Lung (tissue), 12 donors: ENCODE measurements around the gene PTGR2. TPM values are rescaled to one million over a fixed set of nuclear protein-coding genes. Genes with fewer than 3 reads are reported as not detected.

Experiments used
- ATAC-seq: fragments of 200-7000 bp; cut with Tn5 transposase; one replicate; pipeline ENCODE4 v1.9.1; 2020; ENCODE audit warnings: moderate number of reproducible peaks; ENCODE audit not compliant: insufficient read depth, low FRiP score
- DNase-seq, 3 donors: peaks; one replicate each; pipeline ENCODE4 v3.0.0-alpha.2; 2013 to 2017
- H3K27ac ChIP-seq, 2 donors: one replicate each; pipeline ENCODE4 v1.5.1; 2013; ENCODE audit warnings: mild to moderate bottlenecking in 2 of 2, moderate library complexity in 2 of 2, control low read depth in 1 of 2, inconsistent platforms in 1 of 2, low read depth in 1 of 2, low read length in 1 of 2
- H3K27me3 ChIP-seq, 3 donors: one replicate each; pipeline ENCODE4 v1.5.1; 2013; ENCODE audit warnings: low read length in 2 of 3; ENCODE audit not compliant: control insufficient read depth in 3 of 3, insufficient read depth in 3 of 3
- H3K36me3 ChIP-seq, 4 donors: one replicate each; pipeline ENCODE4 v1.5.1; 2013; ENCODE audit warnings: low read length in 4 of 4, mild to moderate bottlenecking in 1 of 4, moderate library complexity in 1 of 4; ENCODE audit not compliant: control insufficient read depth in 4 of 4, insufficient read depth in 4 of 4
- H3K4me1 ChIP-seq, 5 donors: one replicate each; pipeline ENCODE4 v1.5.1; 2013; ENCODE audit warnings: low read length in 5 of 5, mild to moderate bottlenecking in 2 of 5, moderate library complexity in 1 of 5; ENCODE audit not compliant: control insufficient read depth in 5 of 5, insufficient read depth in 5 of 5
- H3K4me3 ChIP-seq: one replicate; pipeline ENCODE4 v1.5.1; 2013; ENCODE audit warnings: mild to moderate bottlenecking, control low read depth, moderate library complexity
- H3K9ac ChIP-seq, 2 donors: one replicate each; pipeline ENCODE4 v1.5.1; 2013; ENCODE audit warnings: low read length in 2 of 2, control low read depth in 1 of 2; ENCODE audit not compliant: insufficient read depth in 1 of 2
- H3K9me3 ChIP-seq, 4 donors: one replicate each; pipeline ENCODE4 v1.5.1; 2013; ENCODE audit warnings: low read length in 3 of 4, mild to moderate bottlenecking in 1 of 4, moderate library complexity in 1 of 4; ENCODE audit not compliant: control insufficient read depth in 4 of 4, insufficient read depth in 3 of 4
- WGBS, 2 donors: extraction: QIAGEN DNeasy Blood & Tissue Kit; methylation state at CpG; one replicate each; pipeline ENCODE4 v1.1.7; 2013; 5-methylcytosine and 5-hydroxymethylcytosine counted together
- polyA plus RNA-seq, 2 donors: library from polyadenylated mRNA; stranded (reverse); fragments of 200-250 nt; gene quantifications; one replicate each; pipeline ENCODE4 v1.2.1, GENCODE V29; 2013
- total RNA-seq, 2 donors: library from RNA; depleted of rRNA in 1 of 2; stranded (reverse); fragments of >200 nt in 1 of 2; gene quantifications; one replicate each; pipeline ENCODE4 v1.2.1, GENCODE V29; 2014 to 2021
- TF ChIP-seq, protein P1 (sequence below): IDR thresholded peaks from 2 replicates; pipeline ENCODE4 v1.5.1; 2012; ENCODE audit warnings: mild to moderate bottlenecking; ENCODE audit errors: control extremely low read depth, extremely low read depth
- donor health status: control.
- donor health status: control.
- donor health status: Bipolar disorder and iron deficiency.
- donor health status: healthy.
- donor health status: DM: yes; HTN: yes; CAD: no.

PTGR2 gene
- total and polyA plus RNA-seq, 4 donors = 5.7 to 13.9 (median 9.6) TPM

- ATAC-seq (peak; percentile 48), DNase-seq (no peak)
- no peaks in the 10 kb centered on the region for H3K27me3 ChIP-seq
- no peaks in the 10 kb centered on the region for H3K9me3 ChIP-seq
- TF ChIP-seq, protein P1, sequence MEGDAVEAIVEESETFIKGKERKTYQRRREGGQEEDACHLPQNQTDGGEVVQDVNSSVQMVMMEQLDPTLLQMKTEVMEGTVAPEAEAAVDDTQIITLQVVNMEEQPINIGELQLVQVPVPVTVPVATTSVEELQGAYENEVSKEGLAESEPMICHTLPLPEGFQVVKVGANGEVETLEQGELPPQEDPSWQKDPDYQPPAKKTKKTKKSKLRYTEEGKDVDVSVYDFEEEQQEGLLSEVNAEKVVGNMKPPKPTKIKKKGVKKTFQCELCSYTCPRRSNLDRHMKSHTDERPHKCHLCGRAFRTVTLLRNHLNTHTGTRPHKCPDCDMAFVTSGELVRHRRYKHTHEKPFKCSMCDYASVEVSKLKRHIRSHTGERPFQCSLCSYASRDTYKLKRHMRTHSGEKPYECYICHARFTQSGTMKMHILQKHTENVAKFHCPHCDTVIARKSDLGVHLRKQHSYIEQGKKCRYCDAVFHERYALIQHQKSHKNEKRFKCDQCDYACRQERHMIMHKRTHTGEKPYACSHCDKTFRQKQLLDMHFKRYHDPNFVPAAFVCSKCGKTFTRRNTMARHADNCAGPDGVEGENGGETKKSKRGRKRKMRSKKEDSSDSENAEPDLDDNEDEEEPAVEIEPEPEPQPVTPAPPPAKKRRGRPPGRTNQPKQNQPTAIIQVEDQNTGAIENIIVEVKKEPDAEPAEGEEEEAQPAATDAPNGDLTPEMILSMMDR = no peak
- no peak overlapping the region for H3K4me3 ChIP-seq
- H3K36me3 ChIP-seq = no peaks in the 10 kb centered on the region
- H3K27ac ChIP-seq = peak overlapping the region in 1 of 2 donors; percentile 28
- 68 to 72% methylated on average over 9 of the region's 9 CpGs for WGBS, 2 donors
- peaks cover 0 to 21% (median 7%) of the 10 kb centered on the region in 5 donors for H3K4me1 ChIP-seq
- H3K9ac ChIP-seq = no peak overlapping the region
These were observed 21.9 kb upstream of the PTGR2 start for GRCh38 chr14:73829526-73830431.

DNA sequence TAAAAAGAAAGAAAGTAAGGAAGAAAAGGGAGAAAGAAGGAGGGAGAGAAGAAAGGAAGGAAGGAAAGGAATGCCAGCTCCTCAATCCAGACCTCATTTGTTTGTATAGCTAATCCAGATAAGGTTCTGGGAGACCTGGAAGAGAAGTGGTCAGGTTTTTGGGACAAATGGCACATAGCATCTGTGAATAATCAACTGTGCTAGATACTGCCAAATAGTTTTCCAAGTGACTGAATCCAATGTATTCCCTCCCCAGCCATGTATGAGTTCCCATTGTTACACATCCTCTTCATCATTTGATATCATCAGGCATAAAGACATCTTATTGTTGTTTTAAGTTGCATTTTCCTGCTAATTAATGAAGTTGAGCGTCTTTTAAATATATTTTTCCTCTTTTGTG lies 18.6 kb upstream of the PTGR2 start:
- ATAC-seq (no peak), DNase-seq (peak in 2 of 3 donors; percentile 31 to 61)
- Histone ChIP-seq H3K4me3 (no peak overlapping the region), H3K9ac (no peak overlapping the region), H3K36me3 (no peaks in the 10 kb centered on the region), H3K27ac (no peak overlapping the region), H3K4me1 (peaks cover 0 to 13% (median 5%) of the 10 kb centered on the region in 5 donors), H3K9me3 (no peaks in the 10 kb centered on the region), H3K27me3 (no peaks in the 10 kb centered on the region)
- WGBS, 2 donors = 52 to 71% methylated on average over 1 of the region's 1 CpG
- TF ChIP-seq, protein P1 = no peak

GRCh38 chr14:73833530-73834260 lies 17.9 kb upstream of the PTGR2 start:
- Histone ChIP-seq H3K4me1 (peaks cover 0 to 13% (median 5%) of the 10 kb centered on the region in 5 donors), H3K27ac (peak overlapping the region in 1 of 2 donors; percentile 50), H3K4me3 (no peak overlapping the region), H3K9me3 (no peaks in the 10 kb centered on the region), H3K9ac (no peak overlapping the region), H3K36me3 (no peaks in the 10 kb centered on the region), H3K27me3 (no peaks in the 10 kb centered on the region)
- DNase-seq (peak; percentile 76 to 82 (median 78)), ATAC-seq (no peak)
- TF ChIP-seq, protein P1 = no peak
- WGBS, 2 donors = 51 to 57% methylated on average over 9 of the region's 9 CpGs
